Measurements from ENCODE around the gene ZNF654. TPM values are rescaled to one million over a fixed set of nuclear protein-coding genes. Genes with fewer than 3 reads are reported as not detected.

Gene ZNF654
- total RNA-seq, 1 experiment from 2014 or later, result 5.0 TPM

DNA sequence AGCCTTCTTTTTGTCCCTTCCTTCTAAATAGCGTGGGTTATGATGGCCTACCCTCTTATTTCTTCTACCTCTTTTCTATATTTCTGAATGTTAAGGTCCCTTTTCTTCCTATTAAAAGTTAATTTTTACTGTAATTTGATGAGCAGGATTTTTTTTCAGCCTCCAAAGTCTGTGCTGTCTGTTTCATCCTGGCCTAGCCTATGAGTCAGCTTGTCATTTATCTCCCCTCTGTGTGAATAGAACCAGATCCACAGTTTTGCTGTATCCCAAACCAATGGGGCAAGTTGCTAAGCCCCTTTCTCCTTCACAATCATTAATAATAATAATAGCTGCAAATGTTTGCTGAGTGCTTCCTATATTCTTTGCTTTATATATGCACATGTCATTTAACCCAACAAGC, 72.6 kb downstream of the ZNF654 start:
- DNase-seq (no peak), ATAC-seq (no peak)
- Histone ChIP-seq H3K27me3 (ENCODE audit: low read length) (no peaks in the 10 kb centered on the region), H3F3A (ENCODE audit: low read length, unreplicated experiment) (no peaks in the 10 kb centered on the region), H3K4me1 (ENCODE audit: insufficient read depth, low read length) (no peaks in the 10 kb centered on the region), H3K9ac (ENCODE audit: low read length) (no peak overlapping the region), H3K4me2 (ENCODE audit: low read length) (no peak overlapping the region), H3K4me3 (ENCODE audit: low read length) (no peak overlapping the region), H3K79me2 (ENCODE audit: low read length) (peaks cover 5% of the 10 kb centered on the region; the same call in 1 of the 2 replicates), H3K27ac (ENCODE audit: low read length) (no peak overlapping the region), H2AFZ (ENCODE audit: low read length) (no peak overlapping the region), H3K9me3 (ENCODE audit: low read length) (no peaks in the 10 kb centered on the region), H3K36me3 (ENCODE audit: low read depth, low read length) (peaks cover 28% of the 10 kb centered on the region; the same call in 1 of the 2 replicates), H3K9me2 (replicated peaks; ENCODE audit: low read length) (no peaks in the 10 kb centered on the region), H4K20me1 (ENCODE audit: low read length) (0 out of 2 replicates have a peak, but pooled peaks cover 3% of the 10 kb centered on the region)
- BruUV-seq (replicated peaks), result no TSS peak
- ChIA-PET POLR2A (ENCODE audit: unreplicated experiment) (no interaction called here), CTCF (no interaction called here)
- TF ChIP-seq EZH2phosphoT487 (IDR thresholded peaks at IDR 0.05; ENCODE audit: borderline replicate concordance, low read length), result no peak
- no peak for TF ChIP-seq EZH2 (IDR thresholded peaks at IDR 0.05; ENCODE audit: low read length, unreplicated experiment)
- TF ChIP-seq, protein P1, sequence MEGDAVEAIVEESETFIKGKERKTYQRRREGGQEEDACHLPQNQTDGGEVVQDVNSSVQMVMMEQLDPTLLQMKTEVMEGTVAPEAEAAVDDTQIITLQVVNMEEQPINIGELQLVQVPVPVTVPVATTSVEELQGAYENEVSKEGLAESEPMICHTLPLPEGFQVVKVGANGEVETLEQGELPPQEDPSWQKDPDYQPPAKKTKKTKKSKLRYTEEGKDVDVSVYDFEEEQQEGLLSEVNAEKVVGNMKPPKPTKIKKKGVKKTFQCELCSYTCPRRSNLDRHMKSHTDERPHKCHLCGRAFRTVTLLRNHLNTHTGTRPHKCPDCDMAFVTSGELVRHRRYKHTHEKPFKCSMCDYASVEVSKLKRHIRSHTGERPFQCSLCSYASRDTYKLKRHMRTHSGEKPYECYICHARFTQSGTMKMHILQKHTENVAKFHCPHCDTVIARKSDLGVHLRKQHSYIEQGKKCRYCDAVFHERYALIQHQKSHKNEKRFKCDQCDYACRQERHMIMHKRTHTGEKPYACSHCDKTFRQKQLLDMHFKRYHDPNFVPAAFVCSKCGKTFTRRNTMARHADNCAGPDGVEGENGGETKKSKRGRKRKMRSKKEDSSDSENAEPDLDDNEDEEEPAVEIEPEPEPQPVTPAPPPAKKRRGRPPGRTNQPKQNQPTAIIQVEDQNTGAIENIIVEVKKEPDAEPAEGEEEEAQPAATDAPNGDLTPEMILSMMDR (conservative IDR thresholded peaks at IDR 0.05; ENCODE audit: low read depth, low read length), result no peak
- intact Hi-C loops (cut with micrococcal nuclease), result no loop called here

DNA sequence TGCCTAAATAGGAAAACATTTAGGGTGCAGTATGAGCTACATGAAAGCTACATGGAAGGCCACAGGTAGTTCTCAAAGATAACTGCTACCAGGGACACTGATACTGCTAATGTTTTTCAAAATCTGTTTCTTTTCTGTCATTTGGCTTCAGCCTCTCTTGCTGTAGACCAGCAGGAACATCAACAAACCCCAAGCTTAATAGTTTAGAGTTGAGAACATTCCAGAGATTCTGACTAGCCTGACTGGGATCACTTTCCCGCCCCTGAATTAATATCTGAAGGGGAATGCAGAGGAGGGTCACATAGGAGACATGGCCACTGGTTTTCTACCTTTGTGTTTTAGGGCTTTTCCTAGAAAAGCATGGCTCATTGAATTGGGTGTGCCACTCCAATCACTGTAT, 73.8 kb downstream of the ZNF654 start:
- Histone ChIP-seq H3K4me2 (ENCODE audit: low read length) (no peak overlapping the region), H3K9me2 (replicated peaks; ENCODE audit: low read length) (no peaks in the 10 kb centered on the region), H3K4me3 (ENCODE audit: low read length) (no peak overlapping the region), H4K20me1 (ENCODE audit: low read length) (0 out of 2 replicates have a peak, but pooled peaks cover 3% of the 10 kb centered on the region), H3F3A (ENCODE audit: low read length, unreplicated experiment) (no peaks in the 10 kb centered on the region), H3K9ac (ENCODE audit: low read length) (no peak overlapping the region), H3K36me3 (ENCODE audit: low read depth, low read length) (peaks cover 32% of the 10 kb centered on the region; the same call in 1 of the 2 replicates), H3K27ac (ENCODE audit: low read length) (no peak overlapping the region), H3K79me2 (ENCODE audit: low read length) (no peaks in the 10 kb centered on the region), H2AFZ (ENCODE audit: low read length) (no peak overlapping the region), H3K27me3 (ENCODE audit: low read length) (no peaks in the 10 kb centered on the region), H3K9me3 (ENCODE audit: low read length) (no peaks in the 10 kb centered on the region), H3K4me1 (ENCODE audit: insufficient read depth, low read length) (no peaks in the 10 kb centered on the region)
- DNase-seq (no peak), ATAC-seq (no peak)
- ChIA-PET CTCF (no interaction called here), POLR2A (ENCODE audit: unreplicated experiment) (no interaction called here)
- intact Hi-C loops (cut with micrococcal nuclease), result no loop called here
- TF ChIP-seq, protein P1 (conservative IDR thresholded peaks at IDR 0.05; ENCODE audit: low read depth, low read length), result no peak
- TF ChIP-seq EZH2 (IDR thresholded peaks at IDR 0.05; ENCODE audit: low read length, unreplicated experiment), result no peak
- TF ChIP-seq EZH2phosphoT487 (IDR thresholded peaks at IDR 0.05; ENCODE audit: borderline replicate concordance, low read length), result no peak
- BruUV-seq (replicated peaks), result no TSS peak

DNA sequence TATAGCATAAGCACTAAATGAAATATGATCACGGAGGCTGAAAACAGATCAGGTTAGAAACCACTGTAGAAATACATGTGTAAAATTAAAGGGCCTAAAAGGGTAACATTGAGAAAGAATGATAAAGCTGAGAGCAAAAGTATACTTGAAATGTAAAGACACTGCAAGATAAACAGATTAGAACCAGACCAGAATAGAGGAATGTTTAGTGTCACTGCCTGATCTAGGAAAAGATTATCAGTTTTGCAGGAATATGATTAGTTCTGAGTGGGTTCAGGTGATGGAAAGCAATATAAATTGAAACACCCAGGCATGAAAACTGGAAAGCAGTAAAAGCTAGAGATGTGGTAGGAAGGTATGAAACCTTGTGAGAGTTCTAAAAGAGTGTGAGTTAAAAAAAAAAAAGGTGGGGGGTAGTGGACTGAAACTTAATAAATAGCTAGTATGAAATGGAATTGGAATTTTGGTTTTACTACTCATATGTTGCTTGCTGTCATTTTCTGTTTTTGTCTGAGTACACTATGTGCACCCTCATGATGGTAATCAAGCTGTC, 74.7 kb downstream of the ZNF654 start:
- Histone ChIP-seq H3K4me2 (ENCODE audit: low read length) (no peak overlapping the region), H4K20me1 (ENCODE audit: low read length) (0 out of 2 replicates have a peak, but pooled peaks cover 3% of the 10 kb centered on the region), H3K4me3 (ENCODE audit: low read length) (no peak overlapping the region), H3K4me1 (ENCODE audit: insufficient read depth, low read length) (no peaks in the 10 kb centered on the region), H3K36me3 (ENCODE audit: low read depth, low read length) (peaks cover 39% of the 10 kb centered on the region; the same call in 1 of the 2 replicates), H3K27me3 (ENCODE audit: low read length) (no peaks in the 10 kb centered on the region), H3K79me2 (ENCODE audit: low read length) (no peaks in the 10 kb centered on the region), H3K9me2 (replicated peaks; ENCODE audit: low read length) (no peaks in the 10 kb centered on the region), H3K27ac (ENCODE audit: low read length) (no peak overlapping the region), H3K9ac (ENCODE audit: low read length) (no peak overlapping the region), H3F3A (ENCODE audit: low read length, unreplicated experiment) (no peaks in the 10 kb centered on the region), H3K9me3 (ENCODE audit: low read length) (no peaks in the 10 kb centered on the region), H2AFZ (ENCODE audit: low read length) (no peak overlapping the region)
- no TSS peak for BruUV-seq (replicated peaks)
- no peak for DNase-seq
- intact Hi-C loops (cut with micrococcal nuclease), result no loop called here
- TF ChIP-seq EZH2 (IDR thresholded peaks at IDR 0.05; ENCODE audit: low read length, unreplicated experiment), result no peak
- TF ChIP-seq EZH2phosphoT487 (IDR thresholded peaks at IDR 0.05; ENCODE audit: borderline replicate concordance, low read length), result no peak
- TF ChIP-seq, protein P1 (conservative IDR thresholded peaks at IDR 0.05; ENCODE audit: low read depth, low read length), result no peak
- ChIA-PET POLR2A (ENCODE audit: unreplicated experiment) (no interaction called here), CTCF (no interaction called here)
- no peak for ATAC-seq

Data from PC-3 (cell line).